ENCODE results near the gene CDKN2B. TPM values are rescaled to one million over a fixed set of nuclear protein-coding genes. Genes with fewer than 3 reads are reported as not detected.
"Not testable (repeated sequence)": the region's sequence is repeated elsewhere in the genome, so short reads cannot be mapped to it uniquely, and the experiment has no call there.

Gene CDKN2B
- under 1 TPM in 2 of 3 donors, not detected in 1; 0.16 to 0.40 TPM for total RNA-seq

- H3K36me3 Mint-ChIP-seq (ENCODE audit: insufficient read depth) = no peaks in the 10 kb centered on the region
- no peaks in the 10 kb centered on the region for H3K9me3 Mint-ChIP-seq
- peak; percentile 60 for DNase-seq
- H3K4me3 Mint-ChIP-seq = peak within 1 kb of the TSS; percentile 82
- ATAC-seq = peak; percentile 79 to 84
- H3K4me1 Mint-ChIP-seq (ENCODE audit: low read depth) = peaks cover 22% of the 10 kb centered on the region
- peaks cover 60% of the 10 kb centered on the region for H3K27me3 Mint-ChIP-seq (ENCODE audit: low read depth)
These were observed at the start of gene CDKN2B for GRCh38 chr9:22008717-22009505. Gene CDKN2B (minus strand): TSS chr9:22009305. CDS start chr9:22008953, 352 bp downstream.

GRCh38 chr9:22057972-22058371 is 48.9 kb upstream of the CDKN2B start:
- not testable (repeated sequence) for H3K4me1 Mint-ChIP-seq (ENCODE audit: low read depth); H3K27me3 Mint-ChIP-seq (ENCODE audit: low read depth); H3K9me3 Mint-ChIP-seq; H3K36me3 Mint-ChIP-seq (ENCODE audit: insufficient read depth); H3K4me3 Mint-ChIP-seq; DNase-seq; ATAC-seq

GRCh38 chr9:22056402-22056801 is 47.3 kb upstream of the CDKN2B start:
- no peak for DNase-seq
- Mint-ChIP-seq H3K27me3 (ENCODE audit: low read depth) (no peaks in the 10 kb centered on the region), H3K36me3 (ENCODE audit: insufficient read depth) (no peaks in the 10 kb centered on the region), H3K4me3 (no peak overlapping the region), H3K9me3 (no peaks in the 10 kb centered on the region), H3K4me1 (ENCODE audit: low read depth) (peaks cover 21% of the 10 kb centered on the region)
- no peak for ATAC-seq

- H3K4me1 Mint-ChIP-seq (ENCODE audit: low read depth) = peaks cover 30% of the 10 kb centered on the region
- ATAC-seq (no peak), DNase-seq (no peak)
- H3K27me3 Mint-ChIP-seq (ENCODE audit: low read depth) = no peaks in the 10 kb centered on the region
- H3K36me3 Mint-ChIP-seq (ENCODE audit: insufficient read depth) = no peaks in the 10 kb centered on the region
- H3K9me3 Mint-ChIP-seq = no peaks in the 10 kb centered on the region
- no peak overlapping the region for H3K4me3 Mint-ChIP-seq
These were observed 46.0 kb upstream of the CDKN2B start for GRCh38 chr9:22055090-22055489.

GRCh38 chr9:22054529-22054928 is 45.4 kb upstream of the CDKN2B start:
- Mint-ChIP-seq H3K4me1 (ENCODE audit: low read depth) (peaks cover 30% of the 10 kb centered on the region), H3K27me3 (ENCODE audit: low read depth) (no peaks in the 10 kb centered on the region), H3K4me3 (no peak overlapping the region), H3K36me3 (ENCODE audit: insufficient read depth) (no peaks in the 10 kb centered on the region), H3K9me3 (no peaks in the 10 kb centered on the region)
- no peak for DNase-seq
- no peak for ATAC-seq

GRCh38 chr9:22054076-22054475 is 45.0 kb upstream of the CDKN2B start:
- peaks cover 31% of the 10 kb centered on the region for H3K4me1 Mint-ChIP-seq (ENCODE audit: low read depth)
- H3K4me3 Mint-ChIP-seq = no peak overlapping the region
- DNase-seq = no peak
- no peaks in the 10 kb centered on the region for H3K9me3 Mint-ChIP-seq
- no peak for ATAC-seq
- H3K27me3 Mint-ChIP-seq (ENCODE audit: low read depth) = no peaks in the 10 kb centered on the region
- H3K36me3 Mint-ChIP-seq (ENCODE audit: insufficient read depth) = no peaks in the 10 kb centered on the region

- Mint-ChIP-seq H3K4me1 (ENCODE audit: low read depth) (peaks cover 31% of the 10 kb centered on the region), H3K27me3 (ENCODE audit: low read depth) (no peaks in the 10 kb centered on the region), H3K9me3 (no peaks in the 10 kb centered on the region), H3K36me3 (ENCODE audit: insufficient read depth) (no peaks in the 10 kb centered on the region), H3K4me3 (no peak overlapping the region)
- DNase-seq (no peak), ATAC-seq (no peak)
These were observed 44.1 kb upstream of the CDKN2B start for GRCh38 chr9:22053178-22053577.

GRCh38 chr9:22052376-22052945 is 43.4 kb upstream of the CDKN2B start:
- no peak overlapping the region for H3K4me3 Mint-ChIP-seq
- no peaks in the 10 kb centered on the region for H3K27me3 Mint-ChIP-seq (ENCODE audit: low read depth)
- no peaks in the 10 kb centered on the region for H3K9me3 Mint-ChIP-seq
- no peaks in the 10 kb centered on the region for H3K36me3 Mint-ChIP-seq (ENCODE audit: insufficient read depth)
- H3K4me1 Mint-ChIP-seq (ENCODE audit: low read depth) = peaks cover 31% of the 10 kb centered on the region
- ATAC-seq = peak; percentile 95
- DNase-seq = no peak

GRCh38 chr9:22050924-22051323 is 41.8 kb upstream of the CDKN2B start:
- DNase-seq (no peak), ATAC-seq (no peak)
- H3K9me3 Mint-ChIP-seq = no peaks in the 10 kb centered on the region
- no peak overlapping the region for H3K4me3 Mint-ChIP-seq
- H3K4me1 Mint-ChIP-seq (ENCODE audit: low read depth) = peaks cover 39% of the 10 kb centered on the region
- H3K36me3 Mint-ChIP-seq (ENCODE audit: insufficient read depth) = no peaks in the 10 kb centered on the region
- peaks cover 2% of the 10 kb centered on the region for H3K27me3 Mint-ChIP-seq (ENCODE audit: low read depth)

GRCh38 chr9:22049411-22049810 is 40.3 kb upstream of the CDKN2B start:
- no peak for ATAC-seq
- Mint-ChIP-seq H3K27me3 (ENCODE audit: low read depth) (peaks cover 2% of the 10 kb centered on the region), H3K9me3 (no peaks in the 10 kb centered on the region)

GRCh38 chr9:22047596-22047995 is 38.5 kb upstream of the CDKN2B start:
- peaks cover 34% of the 10 kb centered on the region for H3K4me1 Mint-ChIP-seq (ENCODE audit: low read depth)
- H3K4me3 Mint-ChIP-seq = no peak overlapping the region
- H3K36me3 Mint-ChIP-seq (ENCODE audit: insufficient read depth) = no peaks in the 10 kb centered on the region
- DNase-seq (no peak), ATAC-seq (no peak)
- peaks cover 2% of the 10 kb centered on the region for H3K27me3 Mint-ChIP-seq (ENCODE audit: low read depth)
- H3K9me3 Mint-ChIP-seq = no peaks in the 10 kb centered on the region

More at GRCh38 chr9:22049411-22049810, 40.3 kb upstream of the CDKN2B start:
- peaks cover 43% of the 10 kb centered on the region for H3K4me1 Mint-ChIP-seq (ENCODE audit: low read depth)
- DNase-seq = no peak
- no peak overlapping the region for H3K4me3 Mint-ChIP-seq
- no peaks in the 10 kb centered on the region for H3K36me3 Mint-ChIP-seq (ENCODE audit: insufficient read depth)

GRCh38 chr9:22046243-22046885 is 37.3 kb upstream of the CDKN2B start:
- no peak for DNase-seq
- Mint-ChIP-seq H3K36me3 (ENCODE audit: insufficient read depth) (no peaks in the 10 kb centered on the region), H3K4me1 (ENCODE audit: low read depth) (peaks cover 23% of the 10 kb centered on the region), H3K27me3 (ENCODE audit: low read depth) (peaks cover 2% of the 10 kb centered on the region), H3K4me3 (no peak overlapping the region), H3K9me3 (no peaks in the 10 kb centered on the region)
- ATAC-seq = no peak

GRCh38 chr9:22045423-22045822 is 36.3 kb upstream of the CDKN2B start:
- peaks cover 2% of the 10 kb centered on the region for H3K27me3 Mint-ChIP-seq (ENCODE audit: low read depth)
- H3K4me3 Mint-ChIP-seq = no peak overlapping the region
- H3K36me3 Mint-ChIP-seq (ENCODE audit: insufficient read depth) = no peaks in the 10 kb centered on the region
- no peak for DNase-seq
- no peaks in the 10 kb centered on the region for H3K9me3 Mint-ChIP-seq
- no peak for ATAC-seq
- H3K4me1 Mint-ChIP-seq (ENCODE audit: low read depth) = peaks cover 23% of the 10 kb centered on the region

- peaks cover 25% of the 10 kb centered on the region for H3K4me1 Mint-ChIP-seq (ENCODE audit: low read depth)
- ATAC-seq = no peak
- DNase-seq = no peak
- no peak overlapping the region for H3K4me3 Mint-ChIP-seq
- H3K9me3 Mint-ChIP-seq = no peaks in the 10 kb centered on the region
- no peaks in the 10 kb centered on the region for H3K36me3 Mint-ChIP-seq (ENCODE audit: insufficient read depth)
- H3K27me3 Mint-ChIP-seq (ENCODE audit: low read depth) = peaks cover 2% of the 10 kb centered on the region
These were observed 35.5 kb upstream of the CDKN2B start for GRCh38 chr9:22044583-22044982.

- Mint-ChIP-seq H3K4me1 (ENCODE audit: low read depth) (peaks cover 24% of the 10 kb centered on the region), H3K9me3 (no peaks in the 10 kb centered on the region), H3K27me3 (ENCODE audit: low read depth) (peaks cover 2% of the 10 kb centered on the region), H3K4me3 (no peak overlapping the region), H3K36me3 (ENCODE audit: insufficient read depth) (no peaks in the 10 kb centered on the region)
- ATAC-seq (no peak), DNase-seq (no peak)
These were observed 34.8 kb upstream of the CDKN2B start for GRCh38 chr9:22043928-22044327.

Data from activated T-cell treated with anti-CD3 and anti-CD28 coated beads, Interleukin-2, amount 50 U/mL, for 4 hours (primary cell).